Natural killer cell (primary cell): Measurements from ENCODE around the gene IRF9. TPM values are rescaled to one million over a fixed set of nuclear protein-coding genes. Genes with fewer than 3 reads are reported as not detected.
A peak's percentile ranks its signal among the peaks of the same experiment; 100 is the strongest.

Experiments
- ATAC-seq, 3 donors: fragments of 150-1000 bp in 2 of 3; fragments of 200-7000 bp in 1 of 3; cut with Tn5 transposase; 1 replicate in 1 of 3; 2 replicates in 2 of 3; pipeline ENCODE4 v1.10.0; 2021; ENCODE audit warnings: mild to moderate bottlenecking in 2 of 3, moderate library complexity in 2 of 3
- DNase-seq, 2 donors: peaks; one replicate each; pipeline versions ENCODE4 v3.0.0 to v3.0.0-alpha.2; 2013 to 2021; ENCODE audit warnings: mixed read lengths in 1 of 2
- H3K27ac ChIP-seq: one replicate; pipeline ENCODE4 v1.5.1; 2013; ENCODE audit warnings: mild to moderate bottlenecking, low read length
- H3K27me3 ChIP-seq: one replicate; pipeline ENCODE4 v1.6.1; 2013; ENCODE audit warnings: low read length; ENCODE audit not compliant: control insufficient read depth, insufficient read depth
- H3K36me3 ChIP-seq: one replicate; pipeline ENCODE4 v1.6.1; 2013; ENCODE audit warnings: low read length; ENCODE audit not compliant: control insufficient read depth, insufficient read depth
- H3K4me1 ChIP-seq: one replicate; pipeline ENCODE4 v1.6.1; 2013; ENCODE audit warnings: low read length; ENCODE audit not compliant: control insufficient read depth, insufficient read depth
- H3K4me3 ChIP-seq: one replicate; pipeline ENCODE4 v1.5.1; 2013; ENCODE audit warnings: low read length
- H3K9me3 ChIP-seq: one replicate; pipeline ENCODE4 v1.6.1; 2013; ENCODE audit warnings: low read length; ENCODE audit not compliant: control insufficient read depth, insufficient read depth
- H3K27ac Mint-ChIP-seq, 2 donors: one replicate each; pipeline ENCODE4 v1.8.0; 2022; ENCODE audit warnings: mild to moderate bottlenecking in 2 of 2, mixed read lengths in 2 of 2, moderate library complexity in 1 of 2
- H3K27me3 Mint-ChIP-seq, 2 donors: one replicate each; pipeline ENCODE4 v1.8.0; 2022; ENCODE audit warnings: low read depth in 2 of 2, mixed read lengths in 2 of 2
- H3K36me3 Mint-ChIP-seq: one replicate; pipeline ENCODE4 v1.8.0; 2022; ENCODE audit warnings: mixed read lengths
- H3K4me1 Mint-ChIP-seq, 2 donors: one replicate each; pipeline ENCODE4 v1.8.0; 2022; ENCODE audit warnings: mixed read lengths in 2 of 2
- H3K4me3 Mint-ChIP-seq: one replicate; pipeline ENCODE4 v1.8.0; 2022; ENCODE audit warnings: mild to moderate bottlenecking, moderate library complexity, mixed read lengths
- H3K9me3 Mint-ChIP-seq, 2 donors: one replicate each; pipeline ENCODE4 v1.8.0; 2022; ENCODE audit warnings: mixed read lengths in 2 of 2
- WGBS: methylation state at CpG from one replicate; pipeline ENCODE4 v1.1.7; 2013; ENCODE audit warnings: missing lambda C conversion rate; ENCODE audit not compliant: insufficient coverage; 5-methylcytosine and 5-hydroxymethylcytosine counted together
- intact Hi-C: fragments of 100-400 bp; cut with micrococcal nuclease; formaldehyde crosslinking; loops from one replicate; pipeline ENCODE4 v1.14.2; 2022
- total RNA-seq, 4 donors: library from RNA; stranded (reverse); fragments of 120-200 nt in 1 of 4; gene quantifications; one replicate each; pipeline versions ENCODE4 v1.2.3 to v1.2.4, GENCODE V29; 2013 to 2022
- TF ChIP-seq, protein P1 (sequence below): fragments of 200-600 bp; IDR thresholded peaks from one replicate; pipeline ENCODE4 v1.8.0; 2022; ENCODE audit warnings: antibody characterized with exemption

Gene IRF9
- total RNA-seq, 3 donors from 2014 or later (not counting 1 experiment from before 2014, with no cell fraction given), result 178 to 348 (median 319) TPM

DNA sequence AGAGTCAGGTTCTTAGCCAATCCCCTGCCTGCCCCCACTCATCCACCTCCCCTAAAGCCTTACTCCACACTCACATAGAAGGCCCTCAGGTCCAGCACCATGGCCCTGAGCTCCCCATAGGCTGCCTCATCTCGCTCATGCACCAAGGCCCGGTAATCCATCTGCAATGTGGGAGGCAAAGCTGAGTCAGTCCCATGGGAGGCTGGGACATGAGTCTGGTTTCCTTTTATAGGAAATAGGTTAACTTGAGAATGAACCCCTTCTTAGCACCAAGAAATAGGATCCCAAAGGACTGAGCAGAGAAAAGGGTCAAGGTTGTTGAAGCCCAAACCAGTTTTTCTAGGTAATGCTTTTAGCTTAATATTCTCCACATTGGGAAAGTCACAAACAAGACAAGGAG is 17.6 kb upstream of the IRF9 start:
- Mint-ChIP-seq H3K9me3 (no peaks in the 10 kb centered on the region), H3K4me3 (no peak overlapping the region), H3K4me1 (peaks cover 49 to 75% of the 10 kb centered on the region in 2 donors), H3K36me3 (peaks cover 7% of the 10 kb centered on the region), H3K27me3 (no peaks in the 10 kb centered on the region), H3K27ac (peak overlapping the region; percentile 51 to 86)
- Histone ChIP-seq H3K4me3 (no peak overlapping the region), H3K27me3 (no peaks in the 10 kb centered on the region), H3K4me1 (peaks cover 48% of the 10 kb centered on the region), H3K36me3 (peaks cover 27% of the 10 kb centered on the region), H3K9me3 (no peaks in the 10 kb centered on the region), H3K27ac (no peak overlapping the region)
- ATAC-seq, result no peak
- TF ChIP-seq, protein P1, sequence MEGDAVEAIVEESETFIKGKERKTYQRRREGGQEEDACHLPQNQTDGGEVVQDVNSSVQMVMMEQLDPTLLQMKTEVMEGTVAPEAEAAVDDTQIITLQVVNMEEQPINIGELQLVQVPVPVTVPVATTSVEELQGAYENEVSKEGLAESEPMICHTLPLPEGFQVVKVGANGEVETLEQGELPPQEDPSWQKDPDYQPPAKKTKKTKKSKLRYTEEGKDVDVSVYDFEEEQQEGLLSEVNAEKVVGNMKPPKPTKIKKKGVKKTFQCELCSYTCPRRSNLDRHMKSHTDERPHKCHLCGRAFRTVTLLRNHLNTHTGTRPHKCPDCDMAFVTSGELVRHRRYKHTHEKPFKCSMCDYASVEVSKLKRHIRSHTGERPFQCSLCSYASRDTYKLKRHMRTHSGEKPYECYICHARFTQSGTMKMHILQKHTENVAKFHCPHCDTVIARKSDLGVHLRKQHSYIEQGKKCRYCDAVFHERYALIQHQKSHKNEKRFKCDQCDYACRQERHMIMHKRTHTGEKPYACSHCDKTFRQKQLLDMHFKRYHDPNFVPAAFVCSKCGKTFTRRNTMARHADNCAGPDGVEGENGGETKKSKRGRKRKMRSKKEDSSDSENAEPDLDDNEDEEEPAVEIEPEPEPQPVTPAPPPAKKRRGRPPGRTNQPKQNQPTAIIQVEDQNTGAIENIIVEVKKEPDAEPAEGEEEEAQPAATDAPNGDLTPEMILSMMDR, result no peak
- intact Hi-C loops, result no loop called here
- 90% methylated on average over 2 of the region's 2 CpGs for WGBS
- no peak for DNase-seq

DNA sequence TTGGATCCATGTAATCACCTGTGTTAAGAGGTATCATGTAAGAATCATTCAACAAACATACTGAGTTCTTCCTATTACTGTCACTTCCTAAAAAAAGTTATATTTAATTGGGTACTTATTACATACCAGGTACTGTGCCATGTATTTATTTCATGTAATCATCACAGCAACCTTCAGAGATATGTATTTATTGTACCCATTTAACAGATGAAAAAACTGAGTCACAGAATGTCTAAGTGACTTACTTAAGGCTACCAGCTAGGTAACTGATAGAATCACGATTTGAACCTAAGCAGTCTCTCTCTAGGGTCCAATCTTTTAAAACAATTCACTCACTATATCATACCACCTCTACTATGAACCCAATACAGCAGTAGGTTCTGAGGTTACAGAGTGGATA is 16.6 kb upstream of the IRF9 start:
- ATAC-seq (no peak), DNase-seq (no peak)
- Histone ChIP-seq H3K27ac (no peak overlapping the region), H3K4me3 (no peak overlapping the region), H3K4me1 (peaks cover 48% of the 10 kb centered on the region), H3K9me3 (no peaks in the 10 kb centered on the region), H3K36me3 (peaks cover 25% of the 10 kb centered on the region), H3K27me3 (no peaks in the 10 kb centered on the region)
- Mint-ChIP-seq H3K4me1 (peaks cover 53 to 79% of the 10 kb centered on the region in 2 donors), H3K9me3 (no peaks in the 10 kb centered on the region), H3K27ac (peak overlapping the region; percentile 94), H3K36me3 (peaks cover 7% of the 10 kb centered on the region), H3K27me3 (no peaks in the 10 kb centered on the region), H3K4me3 (peak overlapping the region; percentile 62)
- WGBS, result 75% methylated on average over 1 of the region's 1 CpG
- intact Hi-C loops, result no loop called here
- TF ChIP-seq, protein P1, result no peak

DNA sequence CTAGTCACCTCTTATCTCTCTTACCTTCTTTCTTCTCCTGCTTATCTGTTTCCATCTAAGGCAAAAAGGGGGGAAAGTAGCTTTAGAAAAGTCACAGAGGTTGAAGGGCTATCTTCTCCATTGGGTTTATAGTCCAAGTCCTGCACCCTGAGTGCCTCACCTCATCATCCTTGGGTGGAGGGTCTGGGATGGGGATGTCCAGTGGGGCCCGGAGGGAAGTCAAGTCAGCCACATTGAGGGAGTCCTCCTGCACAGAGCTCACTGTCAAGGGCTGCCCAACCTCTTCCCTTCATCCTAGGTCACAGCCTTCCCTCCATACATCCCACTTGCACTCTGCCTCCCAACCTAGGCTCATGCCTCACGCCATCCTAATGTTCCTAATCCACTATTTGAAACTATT is 15.8 kb upstream of the IRF9 start:
- Histone ChIP-seq H3K9me3 (no peaks in the 10 kb centered on the region), H3K27me3 (no peaks in the 10 kb centered on the region), H3K4me3 (no peak overlapping the region), H3K27ac (no peak overlapping the region), H3K36me3 (peaks cover 30% of the 10 kb centered on the region), H3K4me1 (peaks cover 43% of the 10 kb centered on the region)
- Mint-ChIP-seq H3K9me3 (no peaks in the 10 kb centered on the region), H3K4me1 (peaks cover 56 to 80% of the 10 kb centered on the region in 2 donors), H3K27ac (peak overlapping the region; percentile 94), H3K36me3 (peaks cover 7% of the 10 kb centered on the region), H3K4me3 (peak overlapping the region; percentile 97), H3K27me3 (no peaks in the 10 kb centered on the region)
- no peak for DNase-seq
- intact Hi-C loops, result no loop called here
- TF ChIP-seq, protein P1, result no peak
- WGBS, result 100% methylated on average over 1 of the region's 2 CpGs
- no peak for ATAC-seq
